Muscle layer of duodenum (tissue), 2 donors: ENCODE data around the gene FOS.

ENCODE experiments used
- H3K27ac ChIP-seq: one replicate; pipeline ENCODE4 v1.7.0; 2013; ENCODE audit warnings: mild to moderate bottlenecking, low read length
- H3K27me3 ChIP-seq: one replicate; pipeline ENCODE4 v1.7.0; 2013; ENCODE audit warnings: low read depth, mild to moderate bottlenecking, control low read depth, low read length
- H3K36me3 ChIP-seq, 2 donors: one replicate each; pipeline ENCODE4 v1.7.0; 2013; ENCODE audit warnings: low read length in 2 of 2, control low read depth in 1 of 2, mild to moderate bottlenecking in 1 of 2; ENCODE audit not compliant: insufficient read depth in 2 of 2, control insufficient read depth in 1 of 2
- H3K4me1 ChIP-seq, 2 donors: one replicate each; pipeline ENCODE4 v1.7.0; 2013; ENCODE audit warnings: low read length in 2 of 2, mild to moderate bottlenecking in 2 of 2, control low read depth in 1 of 2, moderate library complexity in 1 of 2; ENCODE audit not compliant: insufficient read depth in 2 of 2, control insufficient read depth in 1 of 2
- H3K4me3 ChIP-seq, 2 donors: one replicate each; pipeline ENCODE4 v1.7.0; 2013; ENCODE audit warnings: low read length in 2 of 2, low read depth in 1 of 2, mild to moderate bottlenecking in 1 of 2
- H3K9me3 ChIP-seq, 2 donors: one replicate each; pipeline ENCODE4 v1.7.0; 2013; ENCODE audit warnings: low read length in 2 of 2, control low read depth in 1 of 2, mild to moderate bottlenecking in 1 of 2; ENCODE audit not compliant: control insufficient read depth in 1 of 2
- donor health status: healthy.

The FOS gene

GRCh38 chr14:75267141-75267721, 11.4 kb upstream of the FOS start:
- H3K4me1 ChIP-seq: peaks cover 0 to 3% of the 10 kb centered on the region in 2 donors
- H3K27ac ChIP-seq: peak overlapping the region; percentile 65
- H3K9me3 ChIP-seq: no peaks in the 10 kb centered on the region

GRCh38 chr14:75268633-75269550, 9.7 kb upstream of the FOS start:
- H3K27me3 ChIP-seq: no peaks in the 10 kb centered on the region
- H3K4me1 ChIP-seq: peaks cover 6 to 11% of the 10 kb centered on the region in 2 donors
- H3K4me3 ChIP-seq: no peak overlapping the region
- no peaks in the 10 kb centered on the region for H3K36me3 ChIP-seq
- no peaks in the 10 kb centered on the region for H3K9me3 ChIP-seq
- no peak overlapping the region for H3K27ac ChIP-seq

More at GRCh38 chr14:75267141-75267721, 11.4 kb upstream of the FOS start:
- H3K4me3 ChIP-seq: no peak overlapping the region
- no peaks in the 10 kb centered on the region for H3K27me3 ChIP-seq
- no peaks in the 10 kb centered on the region for H3K36me3 ChIP-seq

GRCh38 chr14:75271514-75271913, 7.1 kb upstream of the FOS start:
- Histone ChIP-seq H3K4me1 (peaks cover 6 to 23% of the 10 kb centered on the region in 2 donors), H3K9me3 (no peaks in the 10 kb centered on the region), H3K4me3 (no peak overlapping the region), H3K27ac (no peak overlapping the region), H3K36me3 (peaks cover 0 to 3% of the 10 kb centered on the region in 2 donors), H3K27me3 (no peaks in the 10 kb centered on the region)

GRCh38 chr14:75273272-75274049, 5.2 kb upstream of the FOS start:
- Histone ChIP-seq H3K36me3 (peaks cover 0 to 10% of the 10 kb centered on the region in 2 donors), H3K27me3 (no peaks in the 10 kb centered on the region), H3K4me3 (no peak overlapping the region), H3K27ac (no peak overlapping the region), H3K9me3 (no peaks in the 10 kb centered on the region), H3K4me1 (peaks cover 6 to 20% of the 10 kb centered on the region in 2 donors)

GRCh38 chr14:75274050-75274898, 4.4 kb upstream of the FOS start:
- Histone ChIP-seq H3K9me3 (no peaks in the 10 kb centered on the region), H3K4me1 (peaks cover 6 to 20% of the 10 kb centered on the region in 2 donors), H3K4me3 (no peak overlapping the region), H3K27me3 (no peaks in the 10 kb centered on the region), H3K36me3 (peaks cover 0 to 10% of the 10 kb centered on the region in 2 donors), H3K27ac (peak overlapping the region; percentile 42)

- Histone ChIP-seq H3K27me3 (no peaks in the 10 kb centered on the region), H3K9me3 (no peaks in the 10 kb centered on the region), H3K4me1 (peaks cover 6 to 20% of the 10 kb centered on the region in 2 donors), H3K36me3 (peaks cover 4 to 14% of the 10 kb centered on the region in 2 donors), H3K4me3 (no peak overlapping the region), H3K27ac (peak overlapping the region; percentile 46)
Measured at GRCh38 chr14:75274899-75275569, 3.6 kb upstream of the FOS start.

- H3K4me1 ChIP-seq: peaks cover 6 to 20% of the 10 kb centered on the region in 2 donors
- H3K4me3 ChIP-seq: no peak overlapping the region
- peak overlapping the region; percentile 99 for H3K27ac ChIP-seq
- no peaks in the 10 kb centered on the region for H3K9me3 ChIP-seq
- no peaks in the 10 kb centered on the region for H3K27me3 ChIP-seq
- peaks cover 10 to 20% of the 10 kb centered on the region in 2 donors for H3K36me3 ChIP-seq
Measured at GRCh38 chr14:75275598-75275997, 3.0 kb upstream of the FOS start.

GRCh38 chr14:75277008-75277814, 1.4 kb upstream of the FOS start:
- Histone ChIP-seq H3K36me3 (peaks cover 20 to 31% of the 10 kb centered on the region in 2 donors), H3K27me3 (no peaks in the 10 kb centered on the region), H3K4me1 (peaks cover 6 to 26% of the 10 kb centered on the region in 2 donors)

GRCh38 chr14:75277815-75278421, 710 bp upstream of the FOS start:
- Histone ChIP-seq H3K27ac (peak overlapping the region; percentile 99), H3K9me3 (no peaks in the 10 kb centered on the region), H3K27me3 (no peaks in the 10 kb centered on the region), H3K36me3 (peaks cover 20 to 31% of the 10 kb centered on the region in 2 donors), H3K4me1 (peaks cover 6 to 26% of the 10 kb centered on the region in 2 donors), H3K4me3 (peak overlapping the region; percentile 78 to 88)

More at GRCh38 chr14:75277008-75277814, 1.4 kb upstream of the FOS start:
- H3K9me3 ChIP-seq: no peaks in the 10 kb centered on the region
- H3K27ac ChIP-seq: peak overlapping the region; percentile 99
- peak overlapping the region; percentile 78 to 88 for H3K4me3 ChIP-seq
